IMR-90 (cell line): Measurements from ENCODE around the gene ANKRD40.

Source experiments
- CEBPB ChIP-seq: IDR thresholded peaks from 2 replicates; pipeline ENCODE4 v1.6.1; 2012; ENCODE audit warnings: low read depth, low read length, improper control_type of control experiment
- CTCF ChIP-seq: conservative IDR thresholded peaks from 2 replicates; pipeline ENCODE4 v1.5.1; 2012; ENCODE audit warnings: mild to moderate bottlenecking, low read depth, low read length, improper control_type of control experiment
- MAFK ChIP-seq: IDR thresholded peaks from 2 replicates; pipeline ENCODE4 v1.6.1; 2012; ENCODE audit warnings: low read depth, low read length, improper control_type of control experiment
- MXI1 ChIP-seq: IDR thresholded peaks from 2 replicates; pipeline ENCODE4 v1.6.1; 2012; ENCODE audit warnings: low read depth, mild to moderate bottlenecking, low read length, moderate library complexity, borderline replicate concordance
- NFE2L2 ChIP-seq: fragments of 150-350 bp; IDR thresholded peaks from 2 replicates; pipeline ENCODE4 v1.6.1; 2016; ENCODE audit warnings: low read depth, mild to moderate bottlenecking, low read length
- RAD21 ChIP-seq: IDR thresholded peaks from 2 replicates; pipeline ENCODE4 v1.6.1; 2012; ENCODE audit warnings: low read length, improper control_type of control experiment
- SMC3 ChIP-seq: fragments of 150-350 bp; IDR thresholded peaks from 2 replicates; pipeline ENCODE4 v1.6.1; 2016; ENCODE audit warnings: low read depth, mild to moderate bottlenecking, antibody characterized with exemption, low read length, moderate library complexity
- TF ChIP-seq, protein P1 (sequence below): fragments of 150-350 bp; IDR thresholded peaks from 2 replicates; pipeline ENCODE4 v1.6.1; 2016; ENCODE audit warnings: low read depth, mild to moderate bottlenecking, low read length, moderate library complexity, borderline replicate concordance

GRCh38 chr17:50754521-50754920 is 46.8 kb upstream of the ANKRD40 start:
- TF ChIP-seq CTCF = no peak
- TF ChIP-seq SMC3 = no peak
- TF ChIP-seq NFE2L2 = no peak
- TF ChIP-seq CEBPB = no peak
- TF ChIP-seq RAD21 = no peak
- TF ChIP-seq MAFK = no peak
- TF ChIP-seq, protein P1, sequence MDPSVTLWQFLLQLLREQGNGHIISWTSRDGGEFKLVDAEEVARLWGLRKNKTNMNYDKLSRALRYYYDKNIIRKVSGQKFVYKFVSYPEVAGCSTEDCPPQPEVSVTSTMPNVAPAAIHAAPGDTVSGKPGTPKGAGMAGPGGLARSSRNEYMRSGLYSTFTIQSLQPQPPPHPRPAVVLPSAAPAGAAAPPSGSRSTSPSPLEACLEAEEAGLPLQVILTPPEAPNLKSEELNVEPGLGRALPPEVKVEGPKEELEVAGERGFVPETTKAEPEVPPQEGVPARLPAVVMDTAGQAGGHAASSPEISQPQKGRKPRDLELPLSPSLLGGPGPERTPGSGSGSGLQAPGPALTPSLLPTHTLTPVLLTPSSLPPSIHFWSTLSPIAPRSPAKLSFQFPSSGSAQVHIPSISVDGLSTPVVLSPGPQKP = no peak
- no peak for TF ChIP-seq MXI1
